HG03066 (cell line): ENCODE measurements around the gene NEO1.
"Not testable (repeated sequence)": the region's sequence is repeated elsewhere in the genome, so short reads cannot be mapped to it uniquely, and the experiment has no call there.

Experiments
- ATAC-seq: cut with Tn5 transposase; IDR thresholded peaks from one replicate; pipeline ENCODE4 v1.9.1; 2021; ENCODE audit warnings: low read depth; ENCODE audit not compliant: unreplicated experiment

The NEO1 gene

DNA sequence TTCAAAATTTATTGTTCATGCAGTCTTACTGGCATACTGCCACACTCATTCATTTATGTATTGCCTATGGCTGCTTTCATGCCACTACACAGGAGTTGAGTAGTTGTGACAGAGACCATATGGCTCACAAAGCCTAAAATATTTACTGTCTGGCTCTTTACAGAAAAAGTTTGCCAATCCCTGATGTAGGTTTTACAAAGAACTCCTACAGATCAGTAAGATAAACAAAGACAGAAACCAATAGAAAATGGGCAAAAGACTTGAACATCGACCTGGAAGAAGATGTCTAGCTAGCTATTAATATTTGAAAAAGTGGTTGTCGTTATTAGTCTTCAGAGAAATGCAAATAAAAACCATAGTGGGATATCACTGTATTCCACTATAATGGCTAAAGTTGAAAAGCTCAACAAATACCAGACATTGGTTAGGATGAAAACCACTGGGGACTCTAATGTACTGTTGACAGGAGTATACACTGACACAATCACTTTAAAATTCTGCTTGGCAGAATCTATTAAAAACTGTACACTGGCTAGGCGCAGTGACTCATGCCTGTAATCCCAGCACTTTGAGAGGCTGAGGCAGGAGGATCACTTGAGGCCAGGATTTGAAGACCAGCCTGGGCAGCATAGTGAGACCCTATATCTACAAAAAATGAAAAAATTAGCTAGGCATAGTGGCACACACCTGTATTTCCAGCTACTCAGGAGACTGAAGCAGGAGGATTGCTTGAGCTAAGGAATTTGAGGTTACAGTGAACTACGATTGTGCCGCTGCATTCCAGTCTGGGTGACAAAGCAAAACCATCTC, 87.7 kb downstream of the NEO1 start:
- no peak for ATAC-seq

- no peak for ATAC-seq
Measured at GRCh38 chr15:73141216-73141900, 89.1 kb downstream of the NEO1 start.

DNA sequence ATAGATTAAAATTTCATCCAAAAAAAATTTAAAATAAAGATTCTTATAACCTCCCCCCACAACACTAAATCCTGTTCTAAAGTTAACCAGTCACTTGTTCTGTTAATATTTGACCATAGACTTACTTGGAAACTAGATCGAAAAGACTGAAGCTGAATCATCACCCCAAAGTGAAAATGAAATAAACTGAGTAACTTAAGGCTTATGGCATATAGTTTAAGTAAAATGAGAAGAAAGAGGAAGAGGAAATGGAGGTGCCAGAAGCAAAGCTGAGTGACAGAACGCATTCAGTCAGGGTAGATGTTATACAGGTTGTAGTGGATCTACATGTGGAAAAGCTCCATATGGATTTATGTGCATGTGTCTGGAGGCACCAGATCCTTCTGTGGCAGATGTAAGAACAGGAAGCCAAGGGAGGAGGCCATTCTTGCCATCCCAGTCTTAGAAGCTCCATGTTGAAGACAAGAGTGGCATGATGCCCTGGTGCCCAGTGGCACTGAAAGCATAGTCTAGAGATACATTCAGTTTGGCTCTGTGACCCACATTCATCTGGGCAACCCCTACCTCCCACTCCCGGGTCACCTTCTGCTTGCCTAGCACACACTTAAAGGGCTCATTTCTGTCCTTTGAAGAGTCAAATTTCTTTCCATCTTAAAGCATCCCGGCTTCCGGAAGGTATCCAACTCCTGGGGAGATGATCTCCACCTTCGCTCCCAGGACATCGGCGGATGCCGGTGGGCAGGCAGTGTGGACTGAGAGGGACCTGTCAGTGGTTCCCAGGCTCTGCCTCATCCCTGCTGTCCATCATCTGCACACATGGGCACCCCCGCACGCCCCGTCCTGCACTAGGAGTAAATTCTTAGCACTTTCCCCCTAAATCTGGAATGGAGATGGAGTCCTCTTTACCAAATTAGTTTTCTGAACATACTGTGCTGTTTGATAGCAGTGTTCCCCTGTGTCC, 90.8 kb downstream of the NEO1 start:
- no peak for ATAC-seq

DNA sequence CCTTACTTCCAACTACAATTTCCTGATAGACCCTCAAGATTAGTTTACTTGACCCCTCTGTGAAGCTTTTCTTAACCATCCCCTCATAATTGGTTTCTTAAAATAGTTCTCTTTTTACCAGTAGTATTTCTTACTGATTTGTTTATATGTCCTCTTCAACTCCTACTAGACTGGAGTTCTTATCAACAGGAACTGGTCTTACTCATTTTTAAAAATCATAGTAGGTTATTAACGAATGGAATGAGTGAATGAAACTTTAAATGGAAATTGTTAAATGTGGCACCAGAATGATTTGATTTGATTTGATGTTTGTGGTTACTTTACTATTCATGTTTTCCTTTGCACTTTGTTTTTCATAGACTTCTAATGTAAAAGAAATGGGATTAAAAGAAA, 91.5 kb downstream of the NEO1 start:
- ATAC-seq: no peak

GRCh38 chr15:73146419-73146818, 94.2 kb downstream of the NEO1 start:
- ATAC-seq: no peak

GRCh38 chr15:73150831-73151230, 98.6 kb downstream of the NEO1 start:
- no peak for ATAC-seq

DNA sequence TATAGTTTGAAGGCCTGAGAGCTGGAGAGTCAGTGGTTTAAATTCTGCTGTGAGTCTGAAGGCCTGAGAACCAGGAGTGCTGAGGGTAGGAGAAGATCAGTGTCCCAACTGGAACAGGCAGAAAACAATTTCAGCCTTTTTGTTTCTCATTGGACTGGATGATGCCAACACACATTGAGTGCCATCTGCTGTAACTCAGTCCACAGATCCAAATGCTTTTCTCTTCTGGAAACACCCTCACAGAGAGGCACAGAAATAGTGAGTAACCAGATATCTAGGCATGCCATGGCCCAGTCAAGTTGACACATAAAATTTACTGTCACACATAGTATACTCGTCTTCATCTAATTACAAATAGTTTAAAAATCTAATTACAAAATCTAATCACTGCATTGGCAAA, 100.8 kb downstream of the NEO1 start:
- no peak for ATAC-seq

DNA sequence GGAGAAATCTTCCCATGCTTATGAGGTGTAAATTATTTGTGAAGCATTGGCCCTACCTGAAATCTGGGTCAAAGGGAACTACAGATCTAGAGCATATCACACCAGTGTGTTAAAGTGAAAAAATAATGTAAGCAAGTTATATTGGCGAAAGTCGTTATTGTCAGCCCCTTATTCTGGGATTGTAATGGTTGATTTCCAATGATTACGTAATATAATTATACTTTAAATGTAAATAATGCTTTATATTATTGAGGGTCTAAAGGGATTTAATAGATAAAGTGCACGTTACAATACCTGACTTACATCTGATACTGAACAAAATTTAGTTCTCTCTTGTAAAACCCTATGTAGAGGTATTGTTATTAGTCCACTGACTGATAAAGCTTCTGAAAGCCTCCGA, 101.2 kb downstream of the NEO1 start:
- ATAC-seq: no peak

GRCh38 chr15:73156431-73157191, 104.3 kb downstream of the NEO1 start:
- no peak for ATAC-seq

DNA sequence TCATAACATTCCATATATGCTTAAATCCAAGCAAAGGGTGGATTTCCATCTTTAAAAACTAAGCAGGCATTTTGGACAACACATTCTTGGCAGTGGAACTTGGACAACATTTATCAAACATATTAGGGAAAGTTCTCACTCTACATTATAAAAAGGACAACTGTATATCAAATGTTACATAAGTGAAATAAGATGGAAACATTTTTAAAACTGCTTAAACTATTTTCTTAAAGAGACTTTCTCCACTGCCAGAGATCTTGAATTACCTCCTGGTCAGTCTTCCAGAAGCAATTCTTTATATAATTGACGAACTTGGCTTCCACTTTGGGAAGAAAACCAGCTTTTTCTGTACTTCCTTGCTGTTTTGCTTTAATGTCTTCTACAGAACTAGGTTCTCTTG, 109.3 kb downstream of the NEO1 start:
- ATAC-seq: no peak

- ATAC-seq: no peak
Measured at GRCh38 chr15:73165435-73165834, 113.2 kb downstream of the NEO1 start.

DNA sequence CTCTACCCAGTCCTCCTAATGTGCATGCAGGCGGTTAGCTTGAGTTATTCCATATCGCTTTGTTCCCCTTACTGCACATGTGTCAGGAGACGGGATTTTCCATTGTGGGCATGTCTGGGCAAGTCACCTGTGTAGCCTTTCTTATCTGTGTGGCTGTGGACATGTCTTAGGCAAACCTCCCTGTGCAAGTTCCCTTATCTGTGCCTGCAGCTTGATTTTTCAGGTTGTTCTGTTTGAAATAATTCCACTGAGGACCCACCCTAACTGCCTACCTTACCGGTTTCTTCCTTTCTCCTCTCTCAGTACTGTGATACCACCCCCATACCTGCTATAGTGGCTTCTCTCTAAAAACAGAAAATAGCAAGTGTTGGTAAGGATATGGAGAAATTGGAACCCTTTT, 113.6 kb downstream of the NEO1 start:
- ATAC-seq: no peak

- ATAC-seq: not testable (repeated sequence)
Measured at GRCh38 chr15:73166711-73167110, 114.4 kb downstream of the NEO1 start.

GRCh38 chr15:73168487-73168886, 116.2 kb downstream of the NEO1 start:
- ATAC-seq: no peak

DNA sequence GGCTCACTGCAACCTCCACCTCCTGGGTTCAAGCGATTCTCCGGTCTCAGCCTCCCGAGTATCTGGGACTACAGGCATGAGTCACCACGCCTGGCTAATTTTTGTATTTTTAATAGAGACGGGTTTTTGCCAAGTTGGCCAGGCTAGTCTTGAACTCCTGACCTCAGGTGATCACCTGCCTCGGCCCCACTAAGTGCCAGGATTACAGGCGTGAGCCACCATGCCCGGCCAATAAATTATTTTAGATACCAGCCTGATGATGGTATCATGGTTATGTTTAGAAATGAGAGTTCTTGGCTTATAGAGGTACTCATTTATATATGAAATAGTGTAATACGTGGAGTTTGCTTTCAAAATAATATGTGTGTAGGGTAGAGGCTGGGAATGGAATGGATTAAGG, 119.4 kb downstream of the NEO1 start:
- no peak for ATAC-seq

DNA sequence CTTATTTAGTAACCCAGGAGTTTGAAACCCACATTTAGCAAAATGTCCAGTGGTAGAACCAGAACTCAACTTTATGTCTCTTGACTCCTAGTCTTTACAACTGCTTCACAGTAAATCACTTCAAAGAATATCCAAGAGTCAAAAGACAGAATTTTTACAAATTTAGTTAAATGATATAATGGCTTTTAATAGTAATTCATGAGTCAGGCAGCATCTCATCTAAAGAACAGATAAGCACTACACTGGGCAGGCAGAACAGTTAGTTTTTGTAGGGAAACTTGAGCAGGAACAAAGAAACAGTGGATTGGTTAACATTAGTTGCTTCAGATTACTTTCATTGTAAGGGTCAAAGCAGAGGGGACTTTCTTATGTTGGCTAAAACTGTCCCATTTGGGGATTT, 120.2 kb downstream of the NEO1 start:
- ATAC-seq: no peak

DNA sequence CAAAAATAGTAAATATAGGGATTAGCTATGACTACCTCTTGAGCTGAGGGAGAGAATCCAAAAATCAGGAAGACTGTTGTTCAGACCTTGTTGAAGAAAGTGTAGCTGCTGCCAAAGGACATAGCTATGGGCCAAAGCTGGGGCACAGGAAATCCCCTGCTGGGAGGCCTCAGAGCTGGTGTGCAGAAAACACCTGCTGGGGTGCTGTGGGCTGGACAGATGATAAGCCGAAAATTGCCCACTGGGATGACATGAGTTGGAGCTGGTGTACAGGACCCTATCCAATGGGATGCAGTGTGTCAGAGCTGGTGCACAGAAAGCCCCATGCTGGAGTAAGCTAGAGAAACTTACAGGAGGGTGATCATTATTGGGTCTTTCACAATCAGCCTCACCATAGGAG, 121.9 kb downstream of the NEO1 start:
- no peak for ATAC-seq

GRCh38 chr15:73175382-73175781, 123.1 kb downstream of the NEO1 start:
- ATAC-seq: no peak

DNA sequence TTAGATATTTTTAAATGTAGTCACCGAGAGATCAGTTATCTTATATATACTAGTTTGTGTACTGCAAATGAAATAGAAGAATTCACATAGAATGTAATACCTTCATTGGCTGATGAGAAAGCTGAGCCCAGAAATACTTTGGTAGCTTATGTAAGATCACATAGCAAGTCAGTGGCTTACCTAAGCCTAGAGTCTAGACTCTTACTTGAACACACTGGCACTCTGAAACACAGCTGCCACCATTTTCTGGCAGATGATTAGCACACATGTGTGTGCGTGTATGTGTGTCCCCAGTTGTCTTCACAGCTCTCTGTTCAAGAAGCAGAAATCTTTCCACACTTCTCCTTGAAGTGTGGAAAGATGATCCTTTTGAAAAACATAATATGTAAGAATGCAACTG, 124.3 kb downstream of the NEO1 start:
- ATAC-seq: no peak

DNA sequence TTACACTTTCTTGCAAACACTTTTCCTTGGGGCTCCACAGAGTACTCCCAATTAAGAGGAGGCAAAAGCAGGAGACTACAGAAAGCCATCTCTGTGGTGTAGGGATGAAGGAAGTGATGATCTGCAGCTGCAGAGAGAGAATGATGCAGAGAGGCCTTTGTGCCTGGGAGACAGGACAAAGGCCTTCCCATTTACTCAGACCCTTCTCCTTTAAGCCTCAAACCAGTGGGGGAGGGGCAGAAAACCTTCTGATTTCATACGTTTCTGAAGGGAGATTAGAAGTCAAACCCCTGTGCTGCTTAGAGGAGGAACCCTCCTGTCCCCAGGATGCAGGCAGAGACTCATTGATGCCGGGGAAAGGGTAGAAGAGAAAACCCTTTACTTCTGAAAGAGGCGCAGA, 130.8 kb downstream of the NEO1 start:
- ATAC-seq: no peak
